GM18867 (cell line): ENCODE results near the gene C8G.

Experiments used
- ATAC-seq: cut with Tn5 transposase; IDR thresholded peaks from one replicate; pipeline ENCODE4 v1.9.1; 2021; ENCODE audit warnings: mild to moderate bottlenecking, moderate library complexity; ENCODE audit not compliant: unreplicated experiment

C8G gene

GRCh38 chr9:136980669-136981478, 35.8 kb downstream of the C8G start:
- no peak for ATAC-seq

GRCh38 chr9:136981588-136982231, 36.7 kb downstream of the C8G start:
- no peak for ATAC-seq

GRCh38 chr9:136982232-136983051, 37.4 kb downstream of the C8G start, which contains the start of gene LCNL1:
Gene LCNL1, plus strand, starts transcription at chr9:136982993. Its CDS starts 594 bp downstream, at chr9:136983587.
- no peak for ATAC-seq

- ATAC-seq: no peak
Observed at GRCh38 chr9:136983167-136983566, 38.1 kb downstream of the C8G start.

GRCh38 chr9:136983656-136984314, 38.7 kb downstream of the C8G start:
- ATAC-seq: no peak

- no peak for ATAC-seq
Observed at GRCh38 chr9:136984464-136985026, 39.5 kb downstream of the C8G start.

GRCh38 chr9:136985027-136985602, 40.1 kb downstream of the C8G start:
- no peak for ATAC-seq

- ATAC-seq: no peak
Observed at GRCh38 chr9:136985853-136986252, 40.8 kb downstream of the C8G start.

- ATAC-seq: no peak
Observed at GRCh38 chr9:136988872-136989271, 43.8 kb downstream of the C8G start.

GRCh38 chr9:136990242-136990911, 45.3 kb downstream of the C8G start:
- no peak for ATAC-seq

- ATAC-seq: peak; percentile 80
Observed at GRCh38 chr9:136991993-136992818, 47.2 kb downstream of the C8G start, which contains the start of gene PAXX. Gene PAXX, plus strand, starts transcription at chr9:136992422. Its CDS starts 22 bp downstream, at chr9:136992444.

GRCh38 chr9:136992819-136993369, 47.9 kb downstream of the C8G start:
- no peak for ATAC-seq

GRCh38 chr9:136994180-136994887, 49.3 kb downstream of the C8G start:
- ATAC-seq: no peak

GRCh38 chr9:136994888-136995230, 49.8 kb downstream of the C8G start:
- no peak for ATAC-seq

- no peak for ATAC-seq
Observed at GRCh38 chr9:136995362-136995761, 50.3 kb downstream of the C8G start.

- ATAC-seq: no peak
Observed at GRCh38 chr9:136995772-136996311, 50.8 kb downstream of the C8G start.
